ENCODE measurements around the gene GART.
A peak's percentile ranks its signal among the peaks of the same experiment; 100 is the strongest.

DNA sequence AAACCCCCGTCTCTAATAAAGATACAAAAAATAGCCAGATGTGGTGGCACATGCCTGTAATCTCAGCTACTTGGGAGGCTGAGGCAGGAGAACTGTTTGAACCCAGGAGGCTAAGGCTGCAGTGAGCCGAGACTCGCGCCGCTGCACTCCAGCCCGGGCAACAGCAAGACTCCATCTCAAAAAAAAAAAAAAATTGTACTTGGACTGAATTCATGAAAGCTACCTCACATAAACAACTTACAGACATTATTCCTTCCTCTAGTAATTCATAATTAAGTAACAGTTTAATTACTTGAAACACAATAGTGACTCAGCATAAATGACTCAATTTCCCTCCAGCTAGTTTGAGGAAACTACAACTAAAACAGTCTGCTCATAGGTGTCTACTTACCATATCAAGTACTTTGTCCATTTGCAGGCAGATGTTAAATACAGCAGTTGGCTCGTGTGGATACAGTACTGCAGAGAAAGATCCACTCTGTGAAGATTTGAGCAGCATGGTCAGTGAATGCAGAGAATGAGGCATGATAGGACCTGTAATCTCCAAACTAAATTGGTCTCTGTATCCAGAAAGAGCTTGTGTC, 37.1 kb upstream of the GART start:
- TF ChIP-seq, protein P1, sequence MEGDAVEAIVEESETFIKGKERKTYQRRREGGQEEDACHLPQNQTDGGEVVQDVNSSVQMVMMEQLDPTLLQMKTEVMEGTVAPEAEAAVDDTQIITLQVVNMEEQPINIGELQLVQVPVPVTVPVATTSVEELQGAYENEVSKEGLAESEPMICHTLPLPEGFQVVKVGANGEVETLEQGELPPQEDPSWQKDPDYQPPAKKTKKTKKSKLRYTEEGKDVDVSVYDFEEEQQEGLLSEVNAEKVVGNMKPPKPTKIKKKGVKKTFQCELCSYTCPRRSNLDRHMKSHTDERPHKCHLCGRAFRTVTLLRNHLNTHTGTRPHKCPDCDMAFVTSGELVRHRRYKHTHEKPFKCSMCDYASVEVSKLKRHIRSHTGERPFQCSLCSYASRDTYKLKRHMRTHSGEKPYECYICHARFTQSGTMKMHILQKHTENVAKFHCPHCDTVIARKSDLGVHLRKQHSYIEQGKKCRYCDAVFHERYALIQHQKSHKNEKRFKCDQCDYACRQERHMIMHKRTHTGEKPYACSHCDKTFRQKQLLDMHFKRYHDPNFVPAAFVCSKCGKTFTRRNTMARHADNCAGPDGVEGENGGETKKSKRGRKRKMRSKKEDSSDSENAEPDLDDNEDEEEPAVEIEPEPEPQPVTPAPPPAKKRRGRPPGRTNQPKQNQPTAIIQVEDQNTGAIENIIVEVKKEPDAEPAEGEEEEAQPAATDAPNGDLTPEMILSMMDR (IDR thresholded peaks at IDR 0.05) = no peak
- TF ChIP-seq POLR2A (IDR thresholded peaks at IDR 0.05; ENCODE audit: low read depth) (no peak), POLR2AphosphoS5 (IDR thresholded peaks at IDR 0.05) (peak in 1 of 2 donors; percentile 21)
